OCI-LY1 (cell line): ENCODE data around the gene COPZ1.

Experiments
- H2AFZ ChIP-seq: fragments of 200-600 bp; sonication (generic), shearing (Covaris generic); 2 replicates; pipeline ENCODE4 v1.6.0; 2014; ENCODE audit warnings: antibody characterized with exemption, mild to moderate bottlenecking, low read length
- H3F3A ChIP-seq: fragments of 200-600 bp; sonication (generic), shearing (Covaris generic); 2 replicates; pipeline ENCODE4 v1.6.0; 2014; ENCODE audit warnings: mild to moderate bottlenecking, antibody characterized with exemption, low read length, moderate library complexity; ENCODE audit not compliant: insufficient read depth
- H3K27ac ChIP-seq: fragments of 200-600 bp; sonication (generic); 2 replicates; pipeline ENCODE4 v1.5.1; 2014; ENCODE audit warnings: low read length, mixed run types, mild to moderate bottlenecking, low read depth; ENCODE audit not compliant: poor library complexity, severe bottlenecking
- H3K27me3 ChIP-seq: fragments of 200-600 bp; sonication (generic); 2 replicates; pipeline ENCODE4 v1.6.0; 2014; ENCODE audit warnings: antibody characterized with exemption, mild to moderate bottlenecking, low read length, moderate library complexity; ENCODE audit not compliant: insufficient read depth
- H3K36me3 ChIP-seq: fragments of 200-600 bp; sonication (generic); 2 replicates; pipeline ENCODE4 v1.6.1; 2014; ENCODE audit warnings: mild to moderate bottlenecking, antibody characterized with exemption, low read length, moderate library complexity, mixed read lengths; ENCODE audit not compliant: insufficient read depth
- H3K4me1 ChIP-seq: fragments of 200-600 bp; sonication (generic); 2 replicates; pipeline ENCODE4 v1.5.1; 2014; ENCODE audit warnings: mild to moderate bottlenecking, low read length, moderate library complexity; ENCODE audit not compliant: insufficient read depth, severe bottlenecking
- H3K4me2 ChIP-seq: fragments of 200-600 bp; sonication (generic), shearing (Covaris generic); 2 replicates; pipeline ENCODE4 v1.6.1; 2014; ENCODE audit warnings: low read length
- H3K4me3 ChIP-seq: fragments of 200-600 bp; sonication (generic); 2 replicates; pipeline ENCODE4 v1.5.1; 2014; ENCODE audit warnings: low read length, low read depth, mild to moderate bottlenecking, mixed read lengths; ENCODE audit not compliant: poor library complexity, severe bottlenecking
- H3K79me2 ChIP-seq: fragments of 200-600 bp; shearing (Covaris generic); 2 replicates; pipeline ENCODE4 v1.6.1; 2016; ENCODE audit warnings: mixed run types, low read length, mixed read lengths; ENCODE audit not compliant: insufficient read depth
- H3K9ac ChIP-seq: fragments of 200-600 bp; sonication (generic), shearing (Covaris generic); 2 replicates; pipeline ENCODE4 v1.6.1; 2014; ENCODE audit warnings: mild to moderate bottlenecking, low read length, mixed read lengths
- H3K9me2 ChIP-seq: fragments of 200-600 bp; sonication (generic), shearing (Covaris generic); 2 replicates; pipeline ENCODE4 v1.6.1; 2014; ENCODE audit warnings: low read depth, mild to moderate bottlenecking, low read length, mixed read lengths
- H3K9me3 ChIP-seq: fragments of 200-600 bp; shearing (Covaris generic); 2 replicates; pipeline ENCODE4 v1.6.1; 2014; ENCODE audit warnings: low read length, mixed read lengths
- H4K20me1 ChIP-seq: fragments of 200-600 bp; sonication (generic), shearing (Covaris generic); 2 replicates; pipeline ENCODE4 v1.6.0; 2016; ENCODE audit warnings: mild to moderate bottlenecking, low read length; ENCODE audit not compliant: insufficient read depth
- EZH2 ChIP-seq: fragments of 200-600 bp; sonication (generic), shearing (Covaris generic); IDR thresholded peaks from 2 replicates; pipeline ENCODE4 v1.8.0; 2017; ENCODE audit warnings: borderline replicate concordance, mixed run types, mild to moderate bottlenecking, antibody characterized with exemption, low read length, moderate library complexity, mixed read lengths
- TF ChIP-seq, protein P1 (sequence below): fragments of 200-600 bp; sonication (generic), shearing (Covaris generic); IDR thresholded peaks from 2 replicates; pipeline ENCODE4 v1.5.1; 2017; ENCODE audit warnings: mild to moderate bottlenecking, antibody characterized with exemption, low read length, moderate library complexity, mixed read lengths

COPZ1 gene

DNA sequence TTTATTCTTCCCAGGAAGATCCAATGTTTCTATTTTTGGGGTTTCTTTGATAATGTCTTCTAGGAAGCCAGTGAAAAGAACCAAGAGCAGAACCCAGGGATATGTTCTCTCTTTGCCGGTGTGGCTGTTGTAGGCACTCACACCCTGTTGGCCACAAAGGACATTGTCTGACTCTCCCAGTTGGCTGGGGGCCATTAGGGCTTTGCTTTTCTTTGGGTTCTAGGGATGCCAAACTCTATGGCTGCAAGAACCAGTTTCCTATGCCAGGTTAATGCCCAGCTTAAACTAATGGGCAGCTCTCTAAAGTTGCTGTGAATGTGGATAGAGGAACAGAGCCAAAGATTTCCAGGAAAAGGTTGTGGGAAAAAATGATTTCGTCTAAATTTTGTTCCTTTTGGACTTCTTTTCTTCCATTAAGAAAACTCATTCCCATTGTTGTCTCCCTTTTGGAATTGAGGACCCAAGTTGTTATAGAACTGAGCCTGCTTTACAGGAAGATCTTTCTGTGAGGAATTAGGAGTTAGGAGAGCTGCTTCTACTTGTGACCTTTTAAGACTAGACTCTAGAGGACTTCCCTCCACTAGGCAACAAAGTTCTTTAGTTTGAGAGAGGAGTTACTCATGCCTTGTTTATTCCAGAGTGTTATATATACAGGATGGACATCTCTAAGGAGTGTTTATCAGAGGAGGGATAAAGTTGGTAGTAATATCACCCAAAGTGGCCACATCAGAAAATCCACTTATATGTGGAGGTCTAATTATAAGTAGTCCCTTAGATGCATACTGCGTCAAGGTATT lies 13.1 kb downstream of the COPZ1 start:
- no peak overlapping the region for H3K9ac ChIP-seq
- H3K79me2 ChIP-seq: no peaks in the 10 kb centered on the region
- no peaks in the 10 kb centered on the region for H3K27me3 ChIP-seq
- peaks cover 22% of the 10 kb centered on the region for H3K36me3 ChIP-seq
- no peak overlapping the region for H3K27ac ChIP-seq
- no peaks in the 10 kb centered on the region for H3K9me3 ChIP-seq
- H3K4me3 ChIP-seq: no peak overlapping the region
- no peak overlapping the region for H3K4me2 ChIP-seq
- peaks cover 15% of the 10 kb centered on the region for H3K4me1 ChIP-seq
- TF ChIP-seq, protein P1, sequence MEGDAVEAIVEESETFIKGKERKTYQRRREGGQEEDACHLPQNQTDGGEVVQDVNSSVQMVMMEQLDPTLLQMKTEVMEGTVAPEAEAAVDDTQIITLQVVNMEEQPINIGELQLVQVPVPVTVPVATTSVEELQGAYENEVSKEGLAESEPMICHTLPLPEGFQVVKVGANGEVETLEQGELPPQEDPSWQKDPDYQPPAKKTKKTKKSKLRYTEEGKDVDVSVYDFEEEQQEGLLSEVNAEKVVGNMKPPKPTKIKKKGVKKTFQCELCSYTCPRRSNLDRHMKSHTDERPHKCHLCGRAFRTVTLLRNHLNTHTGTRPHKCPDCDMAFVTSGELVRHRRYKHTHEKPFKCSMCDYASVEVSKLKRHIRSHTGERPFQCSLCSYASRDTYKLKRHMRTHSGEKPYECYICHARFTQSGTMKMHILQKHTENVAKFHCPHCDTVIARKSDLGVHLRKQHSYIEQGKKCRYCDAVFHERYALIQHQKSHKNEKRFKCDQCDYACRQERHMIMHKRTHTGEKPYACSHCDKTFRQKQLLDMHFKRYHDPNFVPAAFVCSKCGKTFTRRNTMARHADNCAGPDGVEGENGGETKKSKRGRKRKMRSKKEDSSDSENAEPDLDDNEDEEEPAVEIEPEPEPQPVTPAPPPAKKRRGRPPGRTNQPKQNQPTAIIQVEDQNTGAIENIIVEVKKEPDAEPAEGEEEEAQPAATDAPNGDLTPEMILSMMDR: no peak
- H3K9me2 ChIP-seq: no peaks in the 10 kb centered on the region
- no peaks in the 10 kb centered on the region for H4K20me1 ChIP-seq
- H2AFZ ChIP-seq: no peak overlapping the region
- H3F3A ChIP-seq: no peaks in the 10 kb centered on the region

DNA sequence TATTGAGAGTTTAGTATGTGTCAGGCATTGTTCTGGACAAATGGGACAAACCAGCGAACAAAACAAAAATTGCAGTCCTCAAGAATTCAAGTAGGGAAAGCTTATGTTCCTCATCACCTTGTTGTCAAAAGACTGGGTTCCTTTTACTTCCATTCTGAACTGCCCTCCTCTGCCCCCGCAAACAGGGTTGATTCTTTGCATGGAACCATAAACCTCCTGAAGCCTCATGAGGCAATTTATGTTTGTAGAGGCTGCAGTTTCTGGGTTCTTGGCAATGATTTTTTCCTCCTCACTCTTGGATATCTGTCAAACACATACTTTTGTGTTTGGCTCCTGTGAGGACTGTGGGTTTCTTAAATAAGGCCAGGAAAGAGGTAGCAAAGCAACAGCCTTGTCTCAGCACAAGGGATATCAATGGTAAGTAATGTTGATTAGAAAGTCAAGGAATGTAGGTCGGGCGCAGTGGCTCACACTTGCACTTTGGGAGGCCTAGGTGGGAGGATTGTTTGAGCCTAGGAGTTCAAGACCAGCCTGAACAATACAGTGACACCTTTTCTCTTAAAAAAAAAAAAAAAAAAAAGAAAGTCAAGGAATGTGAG lies 13.9 kb downstream of the COPZ1 start:
- Histone ChIP-seq H4K20me1 (no peaks in the 10 kb centered on the region), H3K36me3 (peaks cover 30% of the 10 kb centered on the region), H3K79me2 (no peaks in the 10 kb centered on the region), H3K9me2 (no peaks in the 10 kb centered on the region), H2AFZ (no peak overlapping the region), H3K4me1 (peaks cover 15% of the 10 kb centered on the region), H3K9ac (no peak overlapping the region), H3K4me3 (no peak overlapping the region), H3K9me3 (no peaks in the 10 kb centered on the region), H3K27ac (no peak overlapping the region), H3K4me2 (no peak overlapping the region), H3K27me3 (no peaks in the 10 kb centered on the region), H3F3A (no peaks in the 10 kb centered on the region)
- TF ChIP-seq EZH2: no peak
- TF ChIP-seq, protein P1: no peak

DNA sequence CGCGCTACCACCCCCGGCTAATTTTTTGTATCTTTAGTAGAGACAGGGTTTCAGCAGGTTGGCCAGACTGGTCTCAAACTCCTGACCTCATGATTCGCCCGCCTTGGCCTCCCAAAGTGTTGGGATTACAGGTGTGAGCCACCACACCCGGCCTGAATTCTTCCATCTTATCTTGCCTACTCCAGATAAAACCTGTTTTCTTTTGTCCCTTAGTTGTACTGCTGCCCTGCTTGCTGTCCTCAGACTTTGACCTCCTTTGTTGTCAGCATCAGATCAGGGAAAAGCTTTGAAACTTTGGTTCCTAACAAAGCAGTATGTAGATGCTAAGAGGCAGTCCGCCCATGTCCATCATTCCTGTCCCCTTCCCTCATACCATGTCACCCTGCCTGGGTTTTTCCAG lies 15.9 kb downstream of the COPZ1 start:
- H3F3A ChIP-seq: no peaks in the 10 kb centered on the region
- H4K20me1 ChIP-seq: no peaks in the 10 kb centered on the region
- H3K4me2 ChIP-seq: no peak overlapping the region
- no peaks in the 10 kb centered on the region for H3K9me2 ChIP-seq
- H3K9me3 ChIP-seq: no peaks in the 10 kb centered on the region
- H3K79me2 ChIP-seq: no peaks in the 10 kb centered on the region
- no peak overlapping the region for H2AFZ ChIP-seq
- no peak overlapping the region for H3K9ac ChIP-seq
- no peak overlapping the region for H3K27ac ChIP-seq
- TF ChIP-seq, protein P1: no peak
- no peak for TF ChIP-seq EZH2
- H3K27me3 ChIP-seq: no peaks in the 10 kb centered on the region
- H3K4me3 ChIP-seq: no peak overlapping the region
- peaks cover 6% of the 10 kb centered on the region for H3K4me1 ChIP-seq
- H3K36me3 ChIP-seq: peaks cover 45% of the 10 kb centered on the region
